Ammon's horn (tissue), 1 donor: ENCODE measurements around the gene GPBAR1.

Source experiments
- DNase-seq: peaks from one replicate; pipeline ENCODE4 v3.0.0-alpha.2; 2016; ENCODE audit warnings: low spot score

GPBAR1 gene

DNA sequence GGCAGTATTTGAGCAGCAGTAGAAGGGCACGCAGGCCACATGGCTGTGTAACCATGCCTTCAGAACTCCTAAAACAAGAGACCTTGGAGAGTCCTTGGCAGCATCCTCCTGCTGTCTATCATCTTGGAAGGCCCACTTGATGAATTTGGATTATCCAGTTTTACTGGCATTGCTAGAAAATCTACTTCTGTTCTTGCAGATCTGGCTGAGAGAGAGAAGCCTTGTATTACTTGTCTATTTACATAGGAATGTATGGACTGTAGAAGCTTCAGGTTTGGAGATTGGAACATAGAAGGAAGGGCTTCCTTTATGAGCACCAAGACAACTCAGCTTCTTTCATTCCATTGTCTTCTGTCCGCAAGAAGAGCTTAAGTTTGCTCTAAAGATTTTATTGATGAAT is 16.1 kb upstream of the GPBAR1 start:
- no peak for DNase-seq

DNA sequence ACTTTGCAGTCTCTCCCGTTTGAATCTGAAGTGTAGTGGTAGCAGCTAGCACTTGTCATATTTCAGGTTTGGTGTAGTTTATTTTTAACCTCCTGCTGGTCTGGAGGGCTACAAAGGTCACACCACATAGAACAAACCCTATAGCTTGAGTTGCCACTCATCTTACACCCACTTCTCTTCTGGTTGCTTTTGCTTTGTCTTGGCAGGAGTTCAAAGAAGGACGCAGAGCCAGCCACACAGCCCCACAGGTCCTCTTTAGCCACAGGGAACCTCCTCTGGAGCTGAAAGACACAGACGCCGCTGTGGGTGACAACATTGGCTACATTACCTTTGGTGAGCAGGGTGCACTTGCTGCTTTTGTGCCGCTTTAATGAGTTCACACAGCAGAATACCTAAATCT is 15.6 kb upstream of the GPBAR1 start:
- no peak for DNase-seq

DNA sequence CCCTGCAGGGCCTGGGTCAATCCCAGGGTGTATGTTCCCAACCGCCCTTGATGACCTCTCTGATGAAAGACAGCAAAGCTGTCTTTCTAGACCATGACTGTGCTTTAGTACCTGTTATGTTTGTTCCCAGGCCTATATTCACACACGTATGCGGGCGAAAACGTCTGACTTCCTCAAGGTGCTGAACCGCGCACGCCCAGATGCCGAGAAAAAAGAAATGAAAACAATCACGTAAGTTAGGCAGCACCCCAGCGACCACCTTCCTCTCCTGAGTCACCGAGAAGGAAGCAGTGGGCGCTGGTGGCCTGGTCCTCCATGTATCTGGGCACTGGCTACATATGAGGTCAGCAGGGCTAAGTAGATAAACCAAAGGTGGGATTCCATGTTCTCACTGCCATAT is 11.1 kb upstream of the GPBAR1 start:
- DNase-seq = no peak

DNA sequence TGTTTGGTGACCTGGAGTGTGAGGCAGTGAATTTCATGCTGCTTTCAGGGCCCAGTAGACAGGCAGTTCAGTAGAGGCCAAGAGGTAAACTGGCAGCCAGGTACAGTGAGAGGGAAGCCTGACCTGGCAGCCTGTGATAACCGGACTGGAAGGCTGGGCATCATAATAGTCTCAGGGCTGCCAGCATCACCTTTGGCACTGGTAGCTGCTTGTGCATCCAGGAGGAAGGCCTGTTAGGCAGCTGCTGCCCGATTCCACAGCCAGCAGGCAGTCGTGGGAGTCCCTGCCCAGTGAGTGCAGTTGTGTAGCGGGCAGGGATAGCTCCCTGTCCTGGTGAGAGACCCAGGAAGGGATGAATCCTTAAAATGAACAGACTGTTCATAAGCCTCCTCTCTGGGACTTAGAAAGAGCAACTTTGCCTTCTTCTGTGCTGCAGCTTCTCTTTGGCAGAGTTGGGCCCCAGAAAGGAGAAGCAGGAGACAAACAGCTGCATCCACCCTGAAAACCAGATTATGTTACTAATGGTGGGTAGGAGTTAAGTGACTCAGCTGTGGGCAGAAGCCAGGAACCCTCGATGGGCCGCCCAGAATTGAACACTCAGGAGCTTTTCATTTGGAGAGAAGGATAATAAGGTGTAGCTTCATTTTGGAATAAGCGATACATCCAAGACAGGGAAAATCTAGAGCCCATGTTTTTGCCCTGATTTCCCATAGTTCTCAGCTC is 8.1 kb upstream of the GPBAR1 start:
- DNase-seq = no peak

DNA sequence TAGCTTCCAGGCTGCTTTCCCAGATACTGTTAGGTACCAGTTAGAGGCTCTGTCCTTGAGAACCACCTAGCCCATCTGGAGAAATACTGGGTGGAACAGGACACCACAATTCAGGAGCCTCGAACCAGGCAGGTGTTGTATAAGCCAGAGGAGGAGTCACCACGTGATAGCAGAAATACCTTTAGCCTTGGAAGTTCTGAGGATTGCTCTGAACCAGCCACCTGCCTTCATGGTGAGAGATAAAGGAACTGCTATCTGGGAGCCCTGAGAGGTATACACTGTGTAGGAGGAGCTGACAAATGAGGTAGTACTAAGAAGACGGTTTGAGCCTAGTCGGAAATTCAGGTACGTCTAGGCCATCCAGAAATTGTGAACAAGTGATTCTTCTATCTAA is 7.6 kb upstream of the GPBAR1 start:
- no peak for DNase-seq

DNA sequence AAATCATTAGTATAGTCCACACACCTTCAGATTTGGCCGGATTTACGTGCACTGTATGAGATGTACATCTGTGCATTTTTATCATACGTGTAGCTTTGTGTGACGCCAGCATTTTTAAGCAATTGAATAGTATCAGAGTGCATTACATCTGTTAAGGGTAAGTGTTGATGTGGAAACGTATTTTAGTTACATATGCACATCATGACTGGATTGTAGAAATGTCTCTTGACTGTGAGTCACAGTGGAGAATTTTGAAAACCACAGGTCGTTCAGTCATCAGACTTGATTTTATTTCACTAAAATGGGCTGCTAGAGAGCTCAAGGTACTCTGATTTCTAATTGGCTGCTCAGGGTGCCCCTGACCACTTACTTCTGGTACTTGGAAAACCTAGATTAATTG is 5.4 kb upstream of the GPBAR1 start:
- DNase-seq = no peak

DNA sequence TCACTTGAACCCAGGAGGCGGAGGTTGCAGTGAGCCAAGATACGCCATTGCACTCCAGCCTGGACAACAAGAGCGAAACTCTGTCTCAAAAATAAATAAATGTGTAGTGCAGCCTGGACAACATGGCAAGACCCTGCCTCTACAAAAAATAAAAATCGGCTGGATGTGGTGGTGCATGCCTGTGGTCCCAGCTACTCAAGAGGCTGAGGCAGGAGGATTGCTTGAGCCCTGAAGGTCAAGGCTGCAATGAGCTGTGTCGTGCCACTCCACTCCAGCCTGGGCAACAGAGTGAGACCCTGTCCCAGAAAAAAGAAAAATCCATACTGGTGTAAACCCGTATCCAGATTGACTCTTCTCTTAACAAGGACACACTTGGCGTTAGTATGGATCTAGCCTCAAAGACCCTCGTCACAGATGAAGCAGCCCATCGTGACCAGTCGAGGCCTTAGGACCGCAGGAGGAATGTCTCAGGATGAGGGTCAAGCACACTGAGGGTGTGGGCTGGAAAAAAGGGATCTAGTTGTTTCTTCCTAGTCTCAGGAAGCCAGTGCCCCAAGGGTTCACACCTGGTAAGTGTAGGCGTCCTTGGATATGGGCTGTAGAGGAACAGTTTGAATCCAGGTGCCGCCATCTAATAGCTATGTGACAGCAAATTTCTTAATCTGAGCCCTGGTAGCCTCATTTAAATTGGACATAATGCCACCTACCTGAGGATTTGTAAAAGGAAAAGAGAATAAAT is 4.0 kb upstream of the GPBAR1 start:
- DNase-seq = peak; percentile 3

DNA sequence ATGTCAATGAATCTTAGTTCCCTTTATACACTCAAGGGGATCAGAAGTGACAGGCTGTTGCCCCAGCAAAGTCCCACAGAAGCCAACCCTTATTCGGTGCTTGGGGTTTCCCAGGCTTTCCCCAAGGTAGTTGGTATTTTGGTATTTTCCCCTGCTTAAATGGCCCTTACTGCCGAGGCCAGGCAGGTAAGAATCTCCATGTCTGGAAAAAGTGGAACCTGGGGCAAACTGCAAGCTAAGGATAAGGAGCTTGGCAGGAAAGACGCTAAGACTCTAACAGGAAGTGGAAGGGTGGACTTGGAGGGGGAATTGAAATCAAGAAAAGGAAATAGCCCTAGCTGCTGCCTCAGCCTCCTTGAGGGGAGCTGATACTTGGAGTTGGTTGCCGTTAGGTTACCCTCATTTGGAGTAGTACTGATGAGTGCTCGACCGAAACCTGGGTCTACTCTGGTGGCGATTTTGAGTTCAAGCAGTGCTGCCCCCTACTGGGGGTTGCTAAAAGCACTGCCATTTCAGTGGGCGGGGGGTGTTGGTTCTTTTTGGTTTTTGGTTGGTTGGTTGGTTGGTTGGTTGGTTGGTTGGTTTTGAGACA is 3.3 kb upstream of the GPBAR1 start:
- DNase-seq = peak; percentile 60

DNA sequence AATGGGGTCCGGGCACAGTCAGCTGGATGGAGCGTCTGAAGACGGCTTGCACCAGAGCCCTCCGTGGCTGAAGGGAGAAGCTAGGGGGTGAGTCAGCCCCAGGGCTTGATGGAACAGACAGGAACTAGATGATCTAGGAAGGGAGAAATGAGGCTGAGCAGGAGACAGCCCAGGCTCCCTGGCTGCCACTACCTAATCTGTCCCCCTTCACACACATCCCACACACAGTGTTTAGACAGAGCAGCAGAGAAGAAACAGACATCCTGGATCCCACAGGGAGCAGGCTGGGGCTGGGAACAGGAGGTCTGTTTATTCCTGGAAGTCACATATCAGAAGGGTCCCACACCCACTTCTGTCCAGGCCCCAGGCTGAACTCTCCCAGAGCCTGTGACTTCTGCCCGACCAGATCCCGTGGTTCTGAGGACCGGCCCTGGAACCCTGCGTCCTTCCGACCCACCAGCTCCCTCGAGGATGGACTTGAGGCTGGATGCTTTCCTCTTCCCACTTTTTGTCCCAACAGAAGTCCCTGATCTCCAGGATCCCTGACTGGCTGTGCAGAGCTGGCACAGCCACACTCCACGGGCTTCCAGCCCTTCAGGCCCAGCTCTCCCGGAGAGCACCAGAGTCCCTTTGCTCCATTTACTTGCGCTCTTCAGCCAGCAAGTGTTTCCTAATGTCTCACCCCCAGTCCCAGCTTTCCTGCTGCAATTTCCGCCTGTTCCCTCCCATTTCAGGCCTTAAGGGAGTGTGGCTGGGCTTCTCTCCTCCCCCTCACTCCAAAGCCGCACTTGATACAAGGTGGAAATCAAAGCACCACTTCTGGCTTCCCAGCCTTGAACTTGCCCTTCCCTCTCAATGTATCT is 1.5 kb upstream of the GPBAR1 start:
- peak; percentile 57 for DNase-seq

DNA sequence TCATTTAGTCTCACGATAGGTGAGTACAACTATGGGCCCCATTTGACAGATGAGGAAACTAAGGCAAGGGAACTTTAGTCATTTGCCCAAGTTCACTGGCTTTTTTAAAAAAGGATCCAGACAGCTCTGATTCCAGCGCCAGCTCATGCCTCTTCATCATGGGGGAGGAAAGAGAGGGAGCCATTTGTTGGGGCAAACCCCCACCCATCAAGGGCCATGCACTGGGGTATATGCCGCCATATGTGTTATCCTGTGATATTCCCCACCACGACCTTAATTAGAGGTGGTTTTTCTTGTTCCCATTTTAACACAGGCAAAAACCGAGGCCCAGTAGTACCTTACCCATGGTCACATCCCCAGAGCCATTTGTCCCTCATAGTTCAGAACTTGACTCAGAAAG is 649 bp upstream of the GPBAR1 start:
- no peak for DNase-seq

DNA sequence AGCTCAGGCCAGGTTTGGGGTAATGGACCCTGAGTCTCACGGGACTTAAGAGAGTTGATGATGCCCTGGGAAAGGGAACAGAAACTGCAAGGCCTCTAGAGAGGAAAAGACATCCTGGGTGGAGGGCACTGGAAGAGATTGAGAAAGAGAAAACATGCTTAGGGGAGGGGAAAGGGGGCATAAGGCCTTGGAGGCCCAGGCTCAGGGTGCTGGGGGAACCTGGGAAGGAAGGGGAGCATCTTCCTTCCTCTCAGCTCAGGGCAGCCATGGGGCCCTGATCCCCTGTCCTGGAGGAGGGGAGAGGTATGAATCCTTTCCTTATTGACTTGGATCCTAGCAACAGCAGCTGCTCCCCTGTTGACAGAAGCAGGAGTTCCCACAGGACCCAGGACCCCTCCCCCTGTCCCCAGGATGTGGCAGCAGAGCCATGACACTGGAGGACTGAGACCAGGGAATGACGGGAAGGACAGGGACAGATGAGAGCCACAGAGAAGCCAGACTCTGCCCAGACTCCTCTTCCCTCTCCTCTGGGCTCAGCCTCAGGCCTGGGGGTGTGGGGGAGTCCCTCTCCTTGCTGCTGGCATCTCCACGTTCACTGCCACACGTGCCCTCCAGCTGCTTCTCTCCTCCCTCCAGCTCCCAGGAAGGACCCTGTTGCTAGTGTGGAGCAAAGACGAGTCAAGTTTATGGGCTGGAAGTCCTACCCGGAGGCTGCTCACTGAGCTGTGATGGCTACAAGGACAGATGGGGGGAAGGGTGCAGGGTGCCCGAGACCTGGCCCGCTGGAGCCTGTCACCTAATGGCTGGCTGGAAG is 815 bp downstream of the GPBAR1 start:
- DNase-seq = peak; percentile 39

DNA sequence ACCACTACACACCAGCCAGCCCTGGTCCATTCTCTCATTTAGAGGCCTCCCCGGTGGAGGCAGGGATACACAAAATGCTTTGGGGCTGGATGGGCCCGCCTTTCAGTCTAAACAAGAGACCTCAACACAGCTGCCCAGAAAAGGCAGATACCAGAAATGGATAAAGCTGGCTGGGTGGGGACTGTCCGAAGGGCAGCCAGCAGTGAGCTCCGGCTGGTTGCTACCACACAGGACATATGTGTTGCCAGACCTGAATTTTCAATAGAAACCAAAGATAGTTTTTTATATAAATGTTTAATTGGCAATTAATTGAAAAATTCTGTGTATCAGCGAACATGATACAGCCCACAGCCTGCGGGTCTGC is 1.4 kb downstream of the GPBAR1 start:
- DNase-seq = no peak

DNA sequence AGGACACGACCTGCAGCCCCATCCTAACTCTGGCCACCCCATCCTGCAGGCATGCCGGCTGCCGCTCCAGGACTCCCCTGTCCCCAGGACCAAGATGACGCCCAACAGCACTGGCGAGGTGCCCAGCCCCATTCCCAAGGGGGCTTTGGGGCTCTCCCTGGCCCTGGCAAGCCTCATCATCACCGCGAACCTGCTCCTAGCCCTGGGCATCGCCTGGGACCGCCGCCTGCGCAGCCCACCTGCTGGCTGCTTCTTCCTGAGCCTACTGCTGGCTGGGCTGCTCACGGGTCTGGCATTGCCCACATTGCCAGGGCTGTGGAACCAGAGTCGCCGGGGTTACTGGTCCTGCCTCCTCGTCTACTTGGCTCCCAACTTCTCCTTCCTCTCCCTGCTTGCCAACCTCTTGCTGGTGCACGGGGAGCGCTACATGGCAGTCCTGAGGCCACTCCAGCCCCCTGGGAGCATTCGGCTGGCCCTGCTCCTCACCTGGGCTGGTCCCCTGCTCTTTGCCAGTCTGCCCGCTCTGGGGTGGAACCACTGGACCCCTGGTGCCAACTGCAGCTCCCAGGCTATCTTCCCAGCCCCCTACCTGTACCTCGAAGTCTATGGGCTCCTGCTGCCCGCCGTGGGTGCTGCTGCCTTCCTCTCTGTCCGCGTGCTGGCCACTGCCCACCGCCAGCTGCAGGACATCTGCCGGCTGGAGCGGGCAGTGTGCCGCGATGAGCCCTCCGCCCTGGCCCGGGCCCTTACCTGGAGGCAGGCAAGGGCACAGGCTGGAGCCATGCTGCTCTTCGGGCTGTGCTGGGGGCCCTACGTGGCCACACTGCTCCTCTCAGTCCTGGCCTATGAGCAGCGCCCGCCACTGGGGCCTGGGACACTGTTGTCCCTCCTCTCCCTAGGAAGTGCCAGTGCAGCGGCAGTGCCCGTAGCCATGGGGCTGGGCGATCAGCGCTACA is 2.1 kb downstream of the GPBAR1 start:
- no peak for DNase-seq

DNA sequence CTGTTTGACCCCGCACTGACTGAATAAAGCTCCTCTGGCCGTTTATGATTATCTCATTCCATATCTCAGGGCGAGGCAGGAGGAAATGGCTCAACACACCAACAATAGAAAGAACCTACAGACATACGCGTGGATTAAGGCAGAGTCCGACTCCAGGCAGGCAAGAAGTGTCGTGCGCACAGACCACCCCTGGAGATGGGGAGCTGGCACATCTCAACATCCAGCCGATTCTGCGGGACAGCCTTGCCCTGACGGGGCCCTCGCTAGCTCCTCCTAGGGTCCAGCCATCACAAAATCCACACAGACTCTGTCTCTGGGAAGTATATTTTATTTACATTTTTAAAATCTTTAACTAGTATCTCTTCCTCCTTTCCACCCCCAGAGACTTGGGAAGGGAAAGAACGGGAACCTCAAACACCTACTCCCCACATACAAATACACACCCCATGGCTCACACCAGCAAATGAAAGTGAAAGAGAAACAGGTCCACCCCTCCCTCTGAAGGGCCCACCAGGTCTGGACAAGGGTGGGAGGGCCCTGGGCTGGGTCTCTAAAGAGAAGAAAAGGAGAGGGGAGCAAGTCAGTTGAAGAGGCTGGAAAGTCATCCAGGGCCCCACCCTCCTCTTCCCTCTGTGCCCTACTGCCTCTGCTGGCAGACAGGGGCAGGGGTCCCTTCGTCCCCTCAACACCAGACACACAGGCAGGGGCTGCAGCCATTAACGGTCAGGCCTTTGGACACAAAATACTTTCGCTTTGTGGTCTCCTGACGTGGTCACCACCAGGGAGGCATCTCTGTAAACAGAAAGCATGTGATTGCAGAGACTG is 3.2 kb downstream of the GPBAR1 start:
- no peak for DNase-seq

DNA sequence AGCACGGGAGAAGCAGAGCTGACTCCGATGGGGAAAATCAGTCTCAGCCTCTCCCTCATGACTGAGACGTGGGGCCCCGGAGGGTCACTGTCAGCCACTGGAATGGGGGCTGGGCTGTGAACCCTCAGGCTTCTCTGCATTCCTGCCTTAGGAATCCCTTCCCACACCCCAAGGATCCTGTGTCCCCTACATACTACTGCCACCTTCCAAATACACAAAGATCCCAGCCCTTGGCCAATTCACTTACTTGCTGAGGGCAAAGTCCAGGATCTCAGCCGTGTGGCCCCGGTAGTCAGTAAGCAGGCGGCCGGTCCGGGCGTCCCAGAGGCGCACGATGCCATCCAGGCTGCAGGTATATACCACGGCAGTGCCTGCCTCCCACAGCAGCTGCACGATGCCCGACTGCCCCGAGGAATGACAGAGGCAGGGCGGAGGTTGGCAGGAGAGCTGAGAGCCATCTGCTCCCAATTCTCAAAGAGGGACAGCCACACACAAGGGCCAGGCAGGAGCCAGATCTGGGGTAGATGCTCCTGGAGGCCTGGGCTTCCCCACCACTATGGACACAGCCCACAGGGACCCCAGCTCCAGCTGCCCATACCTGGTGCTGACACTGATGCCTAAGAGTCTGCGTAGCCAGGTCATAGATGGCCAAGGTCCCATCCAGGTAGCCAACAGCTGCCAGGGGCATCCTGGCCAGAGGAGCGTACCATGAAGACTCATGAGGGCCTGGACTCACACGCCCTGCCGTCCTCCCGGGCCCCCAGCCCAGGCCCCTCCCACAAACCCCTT is 4.2 kb downstream of the GPBAR1 start:
- no peak for DNase-seq

DNA sequence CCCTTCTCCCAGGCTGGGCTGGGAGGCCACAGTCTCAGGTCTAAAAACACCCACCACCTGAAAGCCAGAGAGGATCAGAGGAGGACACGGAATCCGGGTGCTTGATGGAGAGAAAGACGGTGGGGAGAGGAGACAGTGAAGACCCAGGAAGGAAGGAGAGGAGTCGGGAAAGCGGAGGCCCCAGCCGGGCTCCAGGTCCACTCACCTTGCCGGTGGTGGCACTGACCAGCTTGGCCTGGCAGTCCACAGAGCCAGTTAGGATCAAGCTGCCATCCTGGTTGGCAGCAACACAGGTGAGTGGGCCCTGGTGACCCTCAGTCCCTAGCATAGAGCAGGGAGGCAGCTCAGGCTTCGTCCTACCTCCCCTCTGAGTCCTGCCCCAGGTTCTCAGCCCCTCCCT is 4.8 kb downstream of the GPBAR1 start:
- no peak for DNase-seq

DNA sequence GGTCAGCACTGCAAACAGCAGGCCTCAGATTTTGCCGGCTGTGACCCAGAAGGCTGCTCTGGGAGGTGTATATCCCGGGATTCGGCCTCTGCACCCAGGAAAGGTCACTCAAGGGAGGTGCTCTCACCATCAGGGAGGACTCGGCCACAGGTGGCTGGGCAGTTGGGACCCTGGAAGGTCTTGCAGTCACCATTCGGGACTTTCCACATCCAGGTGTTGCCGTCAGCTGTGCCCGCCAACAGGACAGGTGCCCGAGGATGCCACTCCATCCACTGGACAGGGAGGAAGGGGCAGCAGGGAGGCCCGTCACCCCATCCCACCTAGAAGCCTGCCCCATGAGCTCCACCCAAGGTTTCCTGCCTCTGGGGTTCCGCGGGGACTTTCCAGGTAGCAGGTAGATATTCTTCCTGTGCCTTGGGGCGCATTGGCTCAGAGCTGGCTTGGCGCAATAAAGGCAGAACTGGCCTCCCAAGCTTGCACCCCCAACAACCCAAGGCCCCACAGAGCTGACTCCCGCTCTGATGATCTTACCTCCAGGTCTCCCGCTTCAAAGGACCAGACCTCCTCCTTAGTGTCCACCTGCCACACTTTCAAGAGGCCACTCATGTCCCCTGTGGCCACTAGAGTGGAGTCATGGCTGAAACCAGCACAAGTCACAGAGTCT is 5.6 kb downstream of the GPBAR1 start:
- no peak for DNase-seq

DNA sequence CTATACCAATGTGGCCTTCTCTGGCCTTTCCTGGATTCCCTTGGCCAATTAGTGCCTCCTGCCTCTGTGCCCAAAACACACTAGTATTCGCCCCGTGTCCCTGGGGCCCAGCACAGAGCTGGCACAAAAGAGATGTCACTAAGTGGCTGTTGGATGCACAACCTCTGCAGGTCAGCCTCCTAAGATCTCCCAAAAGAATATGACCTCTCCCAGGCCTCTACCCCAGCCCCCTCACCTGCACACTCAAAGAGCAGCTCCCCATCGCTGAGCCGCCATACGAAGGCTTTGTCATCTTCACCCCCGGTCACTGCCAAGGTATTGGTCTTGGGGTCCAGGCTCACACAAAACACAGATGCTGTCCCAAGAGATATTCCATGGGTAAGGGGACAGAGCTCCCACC is 6.4 kb downstream of the GPBAR1 start:
- DNase-seq = no peak
